Upper lobe of left lung (tissue), 6 donors: Measurements from ENCODE around the gene GABRA5. TPM values are rescaled to one million over a fixed set of nuclear protein-coding genes. Genes with fewer than 3 reads are reported as not detected.

ENCODE experiments used
- ATAC-seq, 2 donors: fragments of 200-7000 bp; cut with Tn5 transposase; one replicate each; pipeline ENCODE4 v1.9.1; 2022; ENCODE audit warnings: mild to moderate bottlenecking in 2 of 2, moderate library complexity in 2 of 2; ENCODE audit not compliant: low FRiP score in 2 of 2
- DNase-seq, 2 donors: peaks; one replicate each; pipeline ENCODE4 v3.0.0-alpha.2; 2019 to 2020
- H3K27ac ChIP-seq, 4 donors: fragments of 200-600 bp; sonication (generic); one replicate each; pipeline ENCODE4 v1.5.1; 2016 to 2019
- H3K27me3 ChIP-seq, 4 donors: fragments of 200-600 bp; sonication (generic); one replicate each; pipeline ENCODE4 v1.5.1; 2017 to 2019
- H3K36me3 ChIP-seq, 4 donors: fragments of 200-600 bp; sonication (generic); one replicate each; pipeline ENCODE4 v1.5.1; 2016 to 2019
- H3K4me1 ChIP-seq, 4 donors: fragments of 200-600 bp; sonication (generic); one replicate each; pipeline ENCODE4 v1.5.1; 2018 to 2019
- H3K4me3 ChIP-seq, 4 donors: fragments of 200-600 bp; sonication (generic); one replicate each; pipeline ENCODE4 v1.5.1; 2017 to 2019; ENCODE audit warnings: mild to moderate bottlenecking in 2 of 4, moderate library complexity in 1 of 4
- H3K9me3 ChIP-seq, 4 donors: fragments of 200-600 bp; sonication (generic); one replicate each; pipeline ENCODE4 v1.5.1; 2018 to 2019
- CTCF ChIP-seq, 6 experiments: fragments of 450-650 bp in 4 of 6; fragments of 200-600 bp in 2 of 6; sonication (generic) in 2 of 6; IDR thresholded peaks; one replicate each; pipeline ENCODE4 v1.5.1; 2016 to 2019; ENCODE audit warnings: antibody characterized with exemption in 6 of 6
- EP300 ChIP-seq, 4 donors: sonication (generic); formaldehyde crosslinking; IDR thresholded peaks; one replicate each; pipeline ENCODE4 v1.5.1; 2017; ENCODE audit warnings: antibody characterized with exemption in 4 of 4, control low read depth in 2 of 4
- POLR2A ChIP-seq, 4 donors: fragments of 450-650 bp; IDR thresholded peaks; one replicate each; pipeline ENCODE4 v1.5.1; 2016 to 2017; ENCODE audit warnings: antibody characterized with exemption in 4 of 4, mild to moderate bottlenecking in 2 of 4
- POLR2AphosphoS5 ChIP-seq, 2 donors: sonication (generic); formaldehyde crosslinking; IDR thresholded peaks; one replicate each; pipeline ENCODE4 v1.5.1; 2017; ENCODE audit warnings: antibody characterized with exemption in 2 of 2
- WGBS, 2 donors: methylation state at CpG; one replicate each; pipeline ENCODE4 v1.1.5; 2017 to 2018; 5-methylcytosine and 5-hydroxymethylcytosine counted together
- total RNA-seq, 6 donors: library from RNA; depleted of rRNA in 4 of 6; stranded (reverse); fragments of >200 nt in 4 of 6; gene quantifications; one replicate each; pipeline versions ENCODE4 v1.1.0 to v1.2.1, GENCODE V29; 2016 to 2021
- donor health status: DM: no; HTN: no; CAD: no; lungs with moderate emphysema.
- donor health status: DM: no; HTN: yes; CAD: no; lungs with severe emphysema.

Gene GABRA5
- total RNA-seq, 6 donors from 2014 or later: 0.30 TPM; not detected in 5

- TF ChIP-seq CTCF (IDR thresholded peaks at IDR 0.05) (no peak), POLR2A (IDR thresholded peaks at IDR 0.05) (no peak), POLR2AphosphoS5 (IDR thresholded peaks at IDR 0.05) (no peak), EP300 (IDR thresholded peaks at IDR 0.05) (no peak)
- Histone ChIP-seq H3K4me1 (peaks cover 0 to 16% (median 0%) of the 10 kb centered on the region in 4 donors), H3K9me3 (no peaks in the 10 kb centered on the region), H3K27ac (no peak overlapping the region), H3K36me3 (no peaks in the 10 kb centered on the region), H3K27me3 (peaks cover 0 to 11% (median 1%) of the 10 kb centered on the region in 4 donors), H3K4me3 (peak overlapping the region in 1 of 4 donors; percentile 13)
- DNase-seq: peak in 1 of 2 donors; percentile 74
- no peak for ATAC-seq
- 3 to 33% methylated on average over 7 to 21 of the region's 72 CpGs for WGBS, 2 donors
Measured at GRCh38 chr15:26971271-26972018, 104.6 kb downstream of the GABRA5 start.

- 71 to 74% methylated on average over 2 of the region's 2 CpGs for WGBS, 2 donors
- DNase-seq (no peak), ATAC-seq (no peak)
- H3K27me3 ChIP-seq: peaks cover 0 to 11% (median 1%) of the 10 kb centered on the region in 4 donors
- H3K4me1 ChIP-seq: peaks cover 0 to 15% (median 0%) of the 10 kb centered on the region in 4 donors
- H3K4me3 ChIP-seq: no peak overlapping the region
- H3K36me3 ChIP-seq: no peaks in the 10 kb centered on the region
- TF ChIP-seq POLR2A (IDR thresholded peaks at IDR 0.05) (no peak), CTCF (IDR thresholded peaks at IDR 0.05) (no peak)
- H3K27ac ChIP-seq: no peak overlapping the region
- H3K9me3 ChIP-seq: no peaks in the 10 kb centered on the region
Measured at GRCh38 chr15:26972636-26973035, 105.8 kb downstream of the GABRA5 start.

GRCh38 chr15:26974120-26974780 lies 107.4 kb downstream of the GABRA5 start:
- Histone ChIP-seq H3K9me3 (no peaks in the 10 kb centered on the region), H3K27me3 (peaks cover 0 to 11% (median 1%) of the 10 kb centered on the region in 4 donors), H3K4me3 (no peak overlapping the region), H3K27ac (no peak overlapping the region), H3K36me3 (no peaks in the 10 kb centered on the region), H3K4me1 (peaks cover 0 to 10% (median 0%) of the 10 kb centered on the region in 4 donors)
- 28 to 39% methylated on average over 9 of the region's 9 CpGs for WGBS, 2 donors
- ATAC-seq (no peak), DNase-seq (no peak)
- TF ChIP-seq CTCF (IDR thresholded peaks at IDR 0.05) (no peak), EP300 (IDR thresholded peaks at IDR 0.05) (no peak), POLR2A (IDR thresholded peaks at IDR 0.05) (no peak), POLR2AphosphoS5 (IDR thresholded peaks at IDR 0.05) (no peak)

- TF ChIP-seq CTCF (IDR thresholded peaks at IDR 0.05): no peak
- TF ChIP-seq POLR2AphosphoS5 (IDR thresholded peaks at IDR 0.05): no peak
- TF ChIP-seq EP300 (IDR thresholded peaks at IDR 0.05): no peak
- TF ChIP-seq POLR2A (IDR thresholded peaks at IDR 0.05): no peak
Measured at GRCh38 chr15:26981492-26981891, 114.6 kb downstream of the GABRA5 start.

More at GRCh38 chr15:26981492-26981891, 114.6 kb downstream of the GABRA5 start:
- Histone ChIP-seq H3K27ac (no peak overlapping the region), H3K4me1 (no peaks in the 10 kb centered on the region), H3K27me3 (no peaks in the 10 kb centered on the region), H3K4me3 (no peak overlapping the region), H3K36me3 (no peaks in the 10 kb centered on the region), H3K9me3 (no peaks in the 10 kb centered on the region)
- ATAC-seq (no peak), DNase-seq (no peak)
- 56 to 81% methylated on average over 3 to 4 of the region's 4 CpGs for WGBS, 2 donors
